ENCODE measurements around the gene TNRC6B.

Gene TNRC6B

DNA sequence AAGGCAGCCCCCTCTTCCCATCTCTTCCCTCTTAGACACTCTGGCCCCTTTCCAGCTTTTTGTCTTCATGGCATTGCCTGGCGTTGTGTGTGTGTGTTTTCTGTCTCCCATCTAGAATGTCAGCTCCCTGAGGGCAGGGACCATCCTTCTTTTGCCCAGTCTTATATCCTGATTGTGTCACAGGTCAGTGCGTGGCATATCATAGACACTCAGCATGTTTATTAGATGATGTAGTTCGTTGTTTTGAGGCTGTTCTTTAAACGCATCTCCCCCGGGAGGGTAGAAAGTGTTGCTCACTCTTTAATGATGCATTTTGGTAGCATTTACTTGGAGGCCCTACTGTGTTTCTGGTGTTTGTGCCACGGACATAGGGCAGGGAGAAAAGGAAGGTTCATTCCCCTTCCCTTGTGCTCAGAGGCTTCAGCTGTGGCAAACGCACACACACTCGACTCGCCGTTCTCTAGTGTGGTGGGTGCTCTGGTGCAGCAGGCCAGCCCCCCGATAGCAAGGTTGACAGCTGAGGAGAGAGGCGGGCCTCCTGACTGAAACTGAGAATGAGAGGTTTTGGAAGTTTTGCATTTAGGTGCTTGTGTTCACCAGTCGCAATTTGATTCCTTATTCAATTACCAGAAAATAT lies 60.2 kb downstream of the TNRC6B start:
- Mint-ChIP-seq H3K36me3 (peaks cover 20% of the 10 kb centered on the region), H3K4me3 (peak overlapping the region; percentile 55), H3K27ac (peak overlapping the region; percentile 75), H3K4me1 (peaks cover 62% of the 10 kb centered on the region), H3K9me3 (no peaks in the 10 kb centered on the region)
- no peak for ATAC-seq
- no peak for DNase-seq (ENCODE audit: low spot score in 2 of 2)

DNA sequence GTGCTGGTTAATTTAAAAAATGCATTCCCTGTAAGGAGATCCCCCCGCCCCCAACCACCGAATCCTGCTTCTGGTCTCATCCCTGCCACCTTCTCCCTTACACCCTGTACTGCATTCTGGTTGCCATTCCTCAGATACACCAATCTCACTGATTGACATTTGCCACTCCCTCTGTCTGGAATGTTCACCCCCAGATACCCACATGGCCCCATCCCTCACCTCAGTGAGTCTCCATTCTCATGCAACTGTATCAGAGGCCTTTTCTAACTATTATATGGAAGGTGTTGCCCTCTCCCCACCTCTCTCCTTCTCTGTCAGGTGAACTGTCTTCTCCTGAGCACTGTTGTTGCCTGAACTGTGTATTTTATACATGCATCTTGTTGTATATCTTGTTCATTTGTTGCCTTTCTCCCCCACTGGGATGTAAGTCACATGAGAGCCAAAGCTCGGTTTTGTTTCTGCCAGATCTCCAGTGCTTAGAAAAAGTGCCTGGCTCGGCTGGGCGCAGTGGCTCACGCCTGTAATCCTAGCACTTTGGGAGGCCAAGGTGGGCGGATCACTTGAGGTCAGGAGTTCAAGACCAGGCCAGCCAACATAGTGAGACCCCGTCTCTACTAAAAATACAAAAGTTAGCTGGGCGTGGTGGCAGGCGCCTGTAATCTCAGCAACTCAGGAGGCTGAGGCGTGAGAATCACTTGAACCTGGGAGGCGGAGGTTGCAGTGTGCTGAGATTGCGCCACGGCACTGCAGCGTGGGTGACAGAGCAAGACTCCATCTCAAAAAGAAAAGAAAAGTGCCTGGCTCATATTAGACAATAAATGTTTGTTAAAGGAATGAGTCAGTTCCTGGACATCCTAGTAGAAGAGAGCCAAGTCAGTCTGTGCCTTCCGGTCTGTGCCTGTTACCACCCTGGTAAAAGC lies 61.0 kb downstream of the TNRC6B start:
- H3K36me3 Mint-ChIP-seq, result peaks cover 13% of the 10 kb centered on the region
- ATAC-seq (peak; percentile 87), DNase-seq (ENCODE audit: low spot score in 2 of 2) (no peak)
- H3K9me3 Mint-ChIP-seq, result no peaks in the 10 kb centered on the region
- H3K4me3 Mint-ChIP-seq, result peak overlapping the region; percentile 55
- H3K4me1 Mint-ChIP-seq, result peaks cover 66% of the 10 kb centered on the region
- H3K27ac Mint-ChIP-seq, result peak overlapping the region; percentile 75

DNA sequence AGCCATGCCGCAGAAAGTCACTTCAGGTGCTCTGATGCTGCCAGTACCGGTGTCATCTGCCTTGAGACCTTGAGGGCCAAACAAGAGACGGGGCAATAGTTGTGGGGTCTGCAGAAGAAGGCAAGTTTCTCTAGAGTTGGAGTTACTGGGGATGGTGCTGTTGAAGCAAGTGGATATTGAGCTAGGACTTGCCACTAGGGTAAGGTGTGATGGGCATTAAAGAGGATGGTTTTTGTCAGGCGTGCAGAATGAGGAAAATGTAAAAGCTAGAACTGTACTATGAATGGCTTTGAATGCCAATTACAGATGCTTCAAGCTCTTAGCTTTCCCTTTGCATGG lies 61.6 kb downstream of the TNRC6B start:
- Mint-ChIP-seq H3K36me3 (peaks cover 11% of the 10 kb centered on the region), H3K4me3 (peak overlapping the region; percentile 55), H3K9me3 (no peaks in the 10 kb centered on the region), H3K4me1 (peaks cover 73% of the 10 kb centered on the region), H3K27ac (peak overlapping the region; percentile 75)
- ATAC-seq (no peak), DNase-seq (ENCODE audit: low spot score in 2 of 2) (no peak)

DNA sequence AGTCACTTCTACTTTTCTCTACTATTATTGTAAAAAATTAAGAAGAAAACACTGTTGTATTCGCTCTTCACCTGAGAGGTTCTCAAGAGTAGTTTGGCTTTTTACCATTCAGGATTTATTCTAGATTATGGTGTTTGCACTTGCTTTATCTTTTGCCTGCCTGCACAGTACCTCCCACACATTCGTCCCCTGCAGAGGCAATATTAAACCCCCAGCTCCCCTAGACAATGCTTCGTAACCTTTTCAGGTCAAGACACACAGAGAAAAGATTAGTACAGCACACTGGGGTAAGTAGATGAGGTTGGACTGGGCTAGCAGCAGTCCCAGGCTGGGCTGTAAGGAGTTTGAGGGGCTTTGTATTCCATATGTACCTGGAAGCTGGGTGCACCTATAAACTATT lies 62.4 kb downstream of the TNRC6B start:
- no peak for ATAC-seq
- H3K4me3 Mint-ChIP-seq, result no peak overlapping the region
- no peaks in the 10 kb centered on the region for H3K9me3 Mint-ChIP-seq
- peak overlapping the region; percentile 39 for H3K27ac Mint-ChIP-seq
- no peak for DNase-seq (ENCODE audit: low spot score in 2 of 2)
- peaks cover 77% of the 10 kb centered on the region for H3K4me1 Mint-ChIP-seq
- peaks cover 11% of the 10 kb centered on the region for H3K36me3 Mint-ChIP-seq

GRCh38 chr22:40240686-40241085 lies 63.0 kb downstream of the TNRC6B start:
- Mint-ChIP-seq H3K27ac (peak overlapping the region; percentile 39), H3K9me3 (no peaks in the 10 kb centered on the region), H3K4me1 (peaks cover 79% of the 10 kb centered on the region), H3K4me3 (peak overlapping the region; percentile 12), H3K36me3 (peaks cover 11% of the 10 kb centered on the region)
- DNase-seq (ENCODE audit: low spot score in 2 of 2) (no peak), ATAC-seq (peak; percentile 36)

DNA sequence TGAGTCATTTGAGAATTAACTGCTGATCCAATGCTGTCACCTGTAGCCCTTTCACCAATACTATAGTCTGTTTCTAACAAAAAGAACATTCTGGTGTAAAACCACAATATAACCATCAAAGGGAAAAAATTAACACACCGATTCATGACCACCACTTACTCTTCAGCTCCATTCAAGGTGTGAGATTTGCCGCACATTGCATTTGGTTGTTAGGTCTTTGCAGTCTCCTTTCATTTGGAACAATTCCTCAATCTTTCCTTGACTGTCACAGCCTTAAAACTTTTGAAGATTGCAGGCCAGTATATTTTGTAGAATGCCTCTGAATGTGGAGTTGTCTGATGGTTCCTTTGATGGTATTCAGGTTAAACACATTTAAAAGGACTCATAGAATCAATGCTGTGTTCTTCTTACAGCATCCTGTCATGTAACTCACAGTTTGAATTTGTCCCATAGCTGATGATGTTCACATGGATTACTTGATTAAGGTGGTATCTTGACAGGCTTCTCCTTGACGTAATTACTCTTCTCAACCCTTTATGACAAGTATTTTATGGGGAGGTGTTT lies 63.6 kb downstream of the TNRC6B start:
- peak overlapping the region; percentile 39 for H3K27ac Mint-ChIP-seq
- peaks cover 11% of the 10 kb centered on the region for H3K36me3 Mint-ChIP-seq
- peaks cover 80% of the 10 kb centered on the region for H3K4me1 Mint-ChIP-seq
- H3K9me3 Mint-ChIP-seq, result no peaks in the 10 kb centered on the region
- ATAC-seq (peak; percentile 84), DNase-seq (ENCODE audit: low spot score in 2 of 2) (no peak)
- peak overlapping the region; percentile 12 for H3K4me3 Mint-ChIP-seq

- peak overlapping the region; percentile 37 for H3K27ac Mint-ChIP-seq
- H3K4me3 Mint-ChIP-seq, result peak overlapping the region; percentile 22
Measured at GRCh38 chr22:40243891-40244290, 66.2 kb downstream of the TNRC6B start.

DNA sequence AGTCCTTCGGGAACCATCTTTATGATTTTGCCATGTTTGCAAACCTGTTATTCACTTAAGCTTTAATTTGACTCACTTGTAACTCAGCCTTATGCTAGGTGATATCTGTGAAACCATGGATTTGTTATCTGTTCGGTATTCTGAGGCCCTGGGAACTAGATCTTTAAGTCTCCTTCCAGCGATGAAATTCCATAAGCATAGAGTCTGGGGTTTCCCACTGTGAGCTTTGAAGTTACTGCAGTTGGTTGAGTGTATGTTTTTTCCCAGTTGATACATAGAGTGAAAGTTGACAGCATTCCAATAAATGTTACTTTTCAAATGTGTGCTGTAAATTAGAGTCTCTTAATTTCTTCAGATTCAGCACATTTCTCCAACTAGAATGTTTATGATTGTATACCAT lies 66.9 kb downstream of the TNRC6B start:
- Mint-ChIP-seq H3K4me3 (no peak overlapping the region), H3K36me3 (peaks cover 15% of the 10 kb centered on the region), H3K4me1 (peaks cover 73% of the 10 kb centered on the region), H3K9me3 (no peaks in the 10 kb centered on the region), H3K27ac (peak overlapping the region; percentile 37)
- DNase-seq (ENCODE audit: low spot score in 2 of 2) (no peak), ATAC-seq (no peak)

More at GRCh38 chr22:40243891-40244290, 66.2 kb downstream of the TNRC6B start:
- no peaks in the 10 kb centered on the region for H3K9me3 Mint-ChIP-seq
- peaks cover 73% of the 10 kb centered on the region for H3K4me1 Mint-ChIP-seq
- no peak for DNase-seq (ENCODE audit: low spot score in 2 of 2)
- peaks cover 15% of the 10 kb centered on the region for H3K36me3 Mint-ChIP-seq
- no peak for ATAC-seq

DNA sequence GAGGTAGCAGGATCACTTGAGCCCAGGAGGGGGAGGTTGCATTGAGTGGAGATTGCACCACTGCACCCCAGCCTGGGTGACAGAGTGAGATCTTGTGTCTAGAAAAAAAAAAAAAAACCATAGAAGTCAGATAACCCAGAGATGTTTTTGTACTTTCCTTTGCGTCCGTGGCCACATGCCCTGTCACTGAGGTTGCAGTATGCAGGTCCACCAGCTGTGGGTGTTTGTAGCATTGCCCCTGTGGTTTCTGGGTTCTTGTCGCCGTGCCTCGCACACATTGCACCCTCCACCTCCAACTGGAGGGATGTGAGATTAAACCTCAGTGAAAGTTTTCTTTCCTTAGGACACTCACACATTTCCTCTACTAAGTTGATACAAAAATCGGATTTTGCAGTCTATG lies 70.3 kb downstream of the TNRC6B start:
- Mint-ChIP-seq H3K36me3 (peaks cover 17% of the 10 kb centered on the region), H3K27ac (peak overlapping the region; percentile 88), H3K9me3 (no peaks in the 10 kb centered on the region), H3K4me3 (peak overlapping the region; percentile 50), H3K4me1 (peaks cover 66% of the 10 kb centered on the region)
- peak; percentile 88 for ATAC-seq
- peak; percentile 19 to 73 for DNase-seq (ENCODE audit: low spot score in 2 of 2)

- no peak overlapping the region for H3K27ac Mint-ChIP-seq
- no peak overlapping the region for H3K4me3 Mint-ChIP-seq
- H3K4me1 Mint-ChIP-seq, result peaks cover 67% of the 10 kb centered on the region
- H3K9me3 Mint-ChIP-seq, result no peaks in the 10 kb centered on the region
- H3K36me3 Mint-ChIP-seq, result peaks cover 23% of the 10 kb centered on the region
- DNase-seq (ENCODE audit: low spot score in 2 of 2) (no peak), ATAC-seq (no peak)
Measured at GRCh38 chr22:40249286-40249685, 71.6 kb downstream of the TNRC6B start.

- peaks cover 23% of the 10 kb centered on the region for H3K36me3 Mint-ChIP-seq
- H3K27ac Mint-ChIP-seq, result peak overlapping the region; percentile 24
- no peaks in the 10 kb centered on the region for H3K9me3 Mint-ChIP-seq
- peak overlapping the region; percentile 20 for H3K4me3 Mint-ChIP-seq
- peak; percentile 90 for ATAC-seq
- no peak for DNase-seq (ENCODE audit: low spot score in 2 of 2)
- peaks cover 62% of the 10 kb centered on the region for H3K4me1 Mint-ChIP-seq
Measured at GRCh38 chr22:40250608-40251007, 72.9 kb downstream of the TNRC6B start.

DNA sequence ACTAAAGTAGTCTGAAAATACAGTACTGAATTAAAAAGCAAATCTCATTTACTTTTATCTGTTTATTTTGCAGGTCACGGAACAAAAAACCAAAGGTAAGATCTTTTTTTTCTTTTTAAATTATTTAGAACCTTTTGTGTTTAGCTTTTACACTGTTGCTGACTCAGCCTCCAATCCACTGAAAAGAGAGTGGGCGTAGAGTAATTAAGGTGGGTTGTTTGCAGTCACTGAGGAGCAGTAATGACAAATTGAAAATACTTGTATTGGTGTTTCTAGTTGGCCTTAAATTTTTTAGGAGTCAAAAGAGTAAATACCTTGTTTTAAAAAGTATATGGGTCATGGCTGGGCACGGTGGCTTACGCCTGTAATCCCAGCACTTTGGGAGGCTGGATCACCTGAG lies 73.4 kb downstream of the TNRC6B start:
- peak; percentile 39 for ATAC-seq
- Mint-ChIP-seq H3K36me3 (peaks cover 23% of the 10 kb centered on the region), H3K27ac (peak overlapping the region; percentile 24), H3K9me3 (no peaks in the 10 kb centered on the region), H3K4me3 (peak overlapping the region; percentile 20), H3K4me1 (peaks cover 57% of the 10 kb centered on the region)
- no peak for DNase-seq (ENCODE audit: low spot score in 2 of 2)

GRCh38 chr22:40252146-40252545 lies 74.4 kb downstream of the TNRC6B start:
- H3K36me3 Mint-ChIP-seq, result peaks cover 31% of the 10 kb centered on the region
- ATAC-seq, result no peak
- DNase-seq (ENCODE audit: low spot score in 2 of 2), result no peak
- H3K4me3 Mint-ChIP-seq, result no peak overlapping the region
- H3K27ac Mint-ChIP-seq, result peak overlapping the region; percentile 13
- peaks cover 61% of the 10 kb centered on the region for H3K4me1 Mint-ChIP-seq
- no peaks in the 10 kb centered on the region for H3K9me3 Mint-ChIP-seq

DNA sequence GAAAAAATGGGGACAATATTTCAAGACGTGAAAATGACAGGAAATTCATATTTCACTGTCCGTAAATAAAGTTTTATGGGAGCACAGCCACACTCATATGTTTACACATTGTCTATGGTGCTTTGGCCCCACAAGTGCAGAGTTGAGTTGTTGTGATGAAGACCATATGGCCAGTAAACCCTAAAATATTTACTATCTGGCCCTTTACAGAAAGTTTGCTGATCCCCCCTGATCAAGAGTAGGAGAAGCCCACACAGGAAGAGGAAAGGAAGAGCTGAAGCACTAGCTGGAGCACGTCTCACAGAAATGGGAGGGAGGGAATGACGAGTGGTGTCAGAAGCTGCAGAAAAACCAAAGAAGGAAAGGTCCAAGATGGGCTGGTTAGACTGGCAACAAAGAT lies 78.8 kb downstream of the TNRC6B start:
- DNase-seq (ENCODE audit: low spot score in 2 of 2), result no peak
- Mint-ChIP-seq H3K4me1 (peaks cover 55% of the 10 kb centered on the region), H3K4me3 (no peak overlapping the region), H3K27ac (peak overlapping the region; percentile 21), H3K36me3 (peaks cover 31% of the 10 kb centered on the region), H3K9me3 (no peaks in the 10 kb centered on the region)
- ATAC-seq, result no peak

GRCh38 chr22:40258017-40258416 lies 80.3 kb downstream of the TNRC6B start:
- peaks cover 29% of the 10 kb centered on the region for H3K36me3 Mint-ChIP-seq
- no peaks in the 10 kb centered on the region for H3K9me3 Mint-ChIP-seq
- DNase-seq (ENCODE audit: low spot score in 2 of 2) (no peak), ATAC-seq (no peak)
- peak overlapping the region; percentile 63 for H3K27ac Mint-ChIP-seq
- peak overlapping the region; percentile 12 for H3K4me3 Mint-ChIP-seq
- H3K4me1 Mint-ChIP-seq, result peaks cover 50% of the 10 kb centered on the region
